Stimulated activated CD4-positive, alpha-beta T cell treated with anti-CD3 and anti-CD28 coated beads, Interleukin-12 subunit alpha, Interleukin-12 subunit beta, amount 100 ng/mL, for 24 hours (primary cell): ENCODE measurements around the gene CIT.
"Not testable (repeated sequence)": the region's sequence is repeated elsewhere in the genome, so short reads cannot be mapped to it uniquely, and the experiment has no call there.

ENCODE experiments used
- DNase-seq, 2 experiments: peaks; one replicate each; pipeline ENCODE4 v3.0.0-alpha.2; 2020; ENCODE audit warnings: low read depth in 2 of 2

The CIT gene

DNA sequence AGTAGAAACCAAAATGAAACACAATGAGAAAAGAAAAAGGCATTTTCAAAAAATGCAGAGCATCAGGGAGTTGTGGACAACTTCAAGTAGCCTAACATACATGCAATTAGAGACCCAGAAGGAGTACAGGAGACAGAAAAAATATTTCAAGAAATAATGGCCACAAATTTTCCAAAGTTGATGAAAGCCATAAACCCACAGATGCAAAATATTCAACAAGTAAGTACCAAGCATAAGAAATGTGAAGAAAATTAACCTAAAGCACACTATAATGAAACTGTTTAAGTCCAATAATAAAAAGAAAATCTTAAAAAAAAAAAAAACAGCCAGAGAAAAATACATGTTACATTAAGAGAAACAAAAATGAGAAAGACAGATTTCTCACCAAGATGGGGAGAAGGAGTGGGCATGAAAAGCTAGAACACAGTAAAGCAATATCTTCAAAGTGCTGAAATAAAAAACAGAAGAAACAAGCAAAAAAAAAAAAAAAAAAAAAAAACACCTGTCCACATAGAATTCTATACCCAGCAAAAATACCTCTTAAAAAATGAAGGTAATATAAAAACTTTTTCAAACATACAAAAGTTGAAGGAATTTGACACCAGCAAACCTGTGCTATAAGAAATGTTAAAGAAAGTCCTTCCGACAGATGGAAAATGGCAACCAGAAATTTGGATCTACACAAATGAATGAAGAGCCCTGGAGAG, 132.1 kb downstream of the CIT start:
- DNase-seq = no peak

DNA sequence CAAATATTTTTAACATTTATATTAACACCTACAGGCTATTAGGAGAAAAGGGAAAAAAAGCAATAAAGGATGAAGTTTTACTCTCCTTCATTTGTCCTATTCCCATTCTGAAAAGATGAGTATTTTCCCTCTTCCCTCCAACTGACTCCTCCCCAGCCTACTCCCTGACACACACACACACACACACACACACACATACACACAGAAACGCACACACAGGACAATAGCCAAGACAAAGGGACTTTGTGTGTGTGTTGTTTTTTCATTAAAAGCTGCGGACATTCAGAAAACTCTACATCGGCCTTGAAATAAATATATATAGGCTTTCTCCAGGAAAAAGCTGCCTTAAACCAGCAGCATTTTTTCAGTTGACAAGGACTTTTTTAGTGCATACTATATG, 134.4 kb downstream of the CIT start:
- no peak for DNase-seq

DNA sequence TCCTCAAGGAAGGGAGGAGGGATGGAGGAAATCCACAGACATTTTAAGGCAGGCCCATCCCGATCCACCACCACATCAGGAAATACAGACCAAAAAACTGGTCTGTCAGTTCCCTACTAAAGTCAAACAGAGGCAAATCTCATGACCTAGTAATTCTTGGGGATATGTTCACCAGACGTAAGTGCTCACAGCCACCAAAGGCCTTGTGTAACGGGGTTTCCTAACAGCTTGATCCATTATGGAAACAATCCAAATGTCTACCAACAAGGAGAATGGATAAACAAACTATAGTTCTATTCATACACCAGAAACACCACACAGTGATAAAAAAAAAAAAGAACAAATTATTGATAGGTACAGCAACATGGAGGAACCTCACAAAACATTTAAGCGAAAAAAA, 136.3 kb downstream of the CIT start:
- DNase-seq = no peak

DNA sequence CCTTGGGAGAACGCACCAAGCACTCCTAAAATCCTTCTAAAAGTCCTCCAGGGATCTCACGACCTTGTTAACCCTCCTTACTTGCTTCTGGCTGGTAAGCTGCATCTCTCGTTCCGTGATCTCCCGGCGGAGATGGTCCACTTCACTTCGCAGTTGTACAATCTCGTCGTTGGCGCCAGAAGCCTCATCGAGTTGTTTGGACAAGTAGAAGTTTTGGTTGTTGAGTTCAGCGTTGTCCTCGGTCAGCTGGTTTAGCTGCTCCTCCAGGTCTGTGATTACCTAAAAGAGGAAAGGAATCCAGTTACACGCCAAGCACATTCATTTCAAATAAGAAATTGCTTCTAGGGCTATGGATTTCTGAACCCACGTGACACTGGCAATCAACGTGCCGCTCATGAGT, 142.0 kb downstream of the CIT start:
- DNase-seq = no peak

DNA sequence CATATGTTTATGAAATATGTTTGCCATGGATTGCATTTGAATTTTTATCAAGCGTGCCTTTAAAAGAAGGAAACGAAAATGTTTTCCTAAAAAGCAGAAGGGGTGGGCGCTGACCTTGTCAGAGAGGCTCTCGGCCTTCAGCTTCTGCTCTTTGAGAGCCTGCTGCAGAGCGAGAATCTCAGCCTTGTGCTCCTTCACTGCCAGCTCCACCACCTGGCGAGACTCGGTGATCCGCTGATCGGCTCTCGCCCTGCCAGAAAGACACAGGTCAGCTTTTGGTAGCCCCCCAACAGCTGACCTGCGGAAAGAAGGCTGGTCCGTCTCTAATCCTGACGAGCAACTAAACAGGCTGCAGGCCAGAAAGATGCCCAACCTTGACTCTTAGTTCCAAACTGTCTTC, 146.7 kb downstream of the CIT start:
- no peak for DNase-seq

DNA sequence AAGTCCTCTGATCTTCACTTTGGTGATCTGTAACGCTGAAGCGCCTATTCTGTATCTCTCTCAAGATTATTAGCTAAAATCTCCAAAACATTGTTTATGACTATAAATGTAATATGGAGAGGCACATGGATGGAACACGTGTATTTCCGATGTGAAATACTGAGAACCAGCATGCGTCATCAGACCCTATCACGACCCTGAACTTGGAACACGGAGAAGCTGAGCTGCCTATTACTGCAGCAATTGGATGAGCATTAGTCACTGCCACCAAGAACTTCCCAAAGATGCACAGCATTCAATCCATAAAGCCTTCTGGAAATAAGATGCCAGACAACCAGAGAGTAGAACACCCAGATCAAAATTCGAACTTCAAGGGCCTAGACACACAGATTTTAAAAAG, 147.2 kb downstream of the CIT start:
- DNase-seq = no peak

DNA sequence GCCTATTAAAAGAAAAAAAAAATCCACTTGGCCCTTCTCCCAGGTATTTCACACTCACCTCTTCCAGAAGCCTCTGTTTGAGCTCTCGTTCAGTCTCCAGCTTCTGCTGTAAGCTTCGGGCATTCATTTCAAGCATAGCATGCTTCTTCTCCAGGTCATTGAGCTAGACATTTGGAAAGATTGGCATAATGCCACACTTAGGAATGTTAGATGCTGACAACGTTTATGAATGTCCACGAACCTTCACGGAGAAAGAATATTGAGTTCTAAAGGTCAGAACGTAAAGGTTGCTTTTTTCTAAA, 148.7 kb downstream of the CIT start:
- no peak for DNase-seq

DNA sequence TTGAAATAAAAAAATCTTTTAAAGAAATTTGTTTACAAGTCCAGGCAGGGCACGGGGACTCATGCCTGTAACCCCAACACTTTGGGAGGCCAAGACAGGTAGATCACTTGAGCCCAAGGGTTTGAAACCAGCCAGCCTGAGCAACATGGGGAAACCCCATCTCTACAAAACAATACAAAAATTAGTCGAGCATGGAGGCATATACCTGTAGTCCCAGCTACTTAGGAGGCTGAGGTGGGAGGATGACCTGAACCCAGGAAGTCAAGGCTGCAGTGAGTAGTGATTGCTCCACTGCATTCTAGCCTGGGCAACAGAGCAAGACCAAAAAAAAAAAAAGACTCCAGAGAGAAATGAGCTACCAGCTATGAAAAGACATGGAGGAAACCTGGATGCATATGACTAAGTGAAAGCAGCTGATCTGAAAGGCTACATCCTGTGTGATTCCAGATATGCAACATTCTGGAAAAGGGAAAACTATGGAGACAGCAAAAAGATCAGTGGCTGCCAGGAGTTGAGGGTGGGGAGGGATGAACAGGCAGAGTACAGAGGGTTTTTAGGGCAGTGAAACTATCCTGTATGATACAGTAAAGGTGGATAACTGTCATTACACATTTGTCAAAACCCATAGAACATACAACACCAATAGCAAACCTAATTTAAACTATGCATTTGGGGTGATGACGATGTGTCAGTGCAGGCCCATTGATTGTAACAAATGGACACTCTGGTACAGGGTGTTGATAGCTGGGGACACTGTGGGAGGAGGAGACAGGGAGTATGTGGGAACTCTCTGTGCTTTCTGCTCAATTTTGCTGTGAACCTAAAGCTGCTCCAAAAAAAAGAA, 149.3 kb downstream of the CIT start:
- DNase-seq = no peak

DNA sequence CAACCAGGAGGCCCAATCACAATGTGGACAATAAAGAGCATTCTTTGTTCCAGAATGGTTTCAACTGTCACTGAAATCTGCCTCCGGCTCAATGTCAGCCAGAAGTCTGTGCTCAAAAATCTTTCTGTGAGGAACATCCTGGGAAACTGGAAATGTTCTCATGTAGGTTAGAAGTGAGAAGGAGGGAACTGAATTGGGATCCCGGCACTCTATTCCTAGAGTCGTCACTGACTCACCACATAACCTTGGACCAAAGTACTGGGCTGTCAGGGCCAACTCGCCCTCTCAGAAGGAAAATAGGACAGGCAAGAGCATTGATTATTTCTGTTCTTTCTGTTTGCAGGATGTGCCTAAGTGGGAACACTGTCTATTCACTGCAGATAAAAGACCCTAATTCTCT, 151.6 kb downstream of the CIT start:
- DNase-seq = no peak

DNA sequence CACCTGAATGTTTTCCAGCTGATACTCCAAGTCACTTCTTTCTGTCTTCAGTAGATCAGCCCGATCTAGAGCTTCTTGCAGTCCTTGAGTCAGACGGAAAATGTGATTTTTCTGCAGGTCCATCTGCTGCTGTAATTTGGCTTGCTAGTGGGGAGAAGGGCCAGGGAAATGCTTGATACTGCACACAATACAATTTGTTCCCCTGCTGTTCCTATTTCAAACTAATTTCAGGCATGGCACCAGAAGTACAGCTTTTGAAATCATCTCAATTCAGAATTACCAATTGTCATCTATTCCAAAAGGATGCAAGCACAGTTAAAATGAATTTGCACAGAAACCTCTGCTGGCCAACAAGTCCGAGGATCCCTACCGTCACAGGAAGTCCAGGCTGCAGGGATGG, 155.8 kb downstream of the CIT start:
- DNase-seq = no peak

DNA sequence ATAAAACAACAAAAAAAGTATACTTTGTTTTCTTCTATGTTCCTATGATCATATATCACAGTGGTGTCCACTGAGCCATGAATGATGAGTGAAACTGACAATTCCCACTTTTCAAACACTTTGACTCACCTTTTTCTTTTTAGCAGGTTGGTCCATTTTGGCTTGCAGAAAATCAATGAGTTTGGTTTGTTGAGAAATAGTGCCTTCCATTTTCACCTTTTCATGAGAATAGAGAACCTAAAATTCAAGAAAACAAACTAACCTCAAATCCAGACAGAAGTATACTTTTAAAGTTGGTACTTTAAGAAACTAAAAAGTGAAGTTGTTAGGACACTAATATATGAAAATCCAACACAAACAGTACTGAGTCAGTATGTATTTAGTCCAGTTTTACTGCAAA, 156.8 kb downstream of the CIT start:
- no peak for DNase-seq

DNA sequence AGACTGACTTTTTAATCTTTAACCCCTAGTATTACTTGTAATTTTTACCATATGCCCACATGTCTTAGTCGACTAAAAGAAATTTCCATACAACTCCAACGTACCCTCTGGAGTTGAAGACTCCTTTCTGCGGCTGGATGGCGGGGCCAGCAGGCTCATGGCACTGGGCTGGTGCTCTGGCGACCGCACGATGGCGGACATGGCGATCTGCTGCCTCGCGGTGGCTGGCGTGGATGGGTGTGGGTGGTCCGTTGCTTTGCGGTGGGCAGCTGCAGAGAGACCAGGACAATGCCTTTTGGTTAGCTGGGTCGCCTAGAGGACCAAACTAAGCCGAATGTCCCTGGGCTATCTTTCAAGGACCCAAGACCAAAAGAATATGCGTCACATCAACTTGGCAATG, 159.0 kb downstream of the CIT start:
- DNase-seq = no peak

DNA sequence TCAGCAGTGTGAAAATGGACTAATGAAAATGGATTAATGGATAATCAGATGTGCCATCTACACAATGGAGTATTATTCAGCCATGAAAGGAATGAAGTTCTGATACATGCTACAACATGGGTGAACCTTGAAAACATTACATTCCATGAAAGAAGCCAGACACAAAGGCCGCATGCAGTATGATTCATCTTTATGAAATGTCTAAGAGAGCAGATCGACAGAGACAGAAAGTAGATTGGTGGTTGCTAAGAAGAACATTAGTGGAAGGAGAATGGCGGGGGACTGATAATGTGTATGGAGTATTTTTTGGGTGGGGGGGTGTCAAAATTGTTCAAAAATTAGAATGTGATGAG, 161.9 kb downstream of the CIT start:
- no peak for DNase-seq

DNA sequence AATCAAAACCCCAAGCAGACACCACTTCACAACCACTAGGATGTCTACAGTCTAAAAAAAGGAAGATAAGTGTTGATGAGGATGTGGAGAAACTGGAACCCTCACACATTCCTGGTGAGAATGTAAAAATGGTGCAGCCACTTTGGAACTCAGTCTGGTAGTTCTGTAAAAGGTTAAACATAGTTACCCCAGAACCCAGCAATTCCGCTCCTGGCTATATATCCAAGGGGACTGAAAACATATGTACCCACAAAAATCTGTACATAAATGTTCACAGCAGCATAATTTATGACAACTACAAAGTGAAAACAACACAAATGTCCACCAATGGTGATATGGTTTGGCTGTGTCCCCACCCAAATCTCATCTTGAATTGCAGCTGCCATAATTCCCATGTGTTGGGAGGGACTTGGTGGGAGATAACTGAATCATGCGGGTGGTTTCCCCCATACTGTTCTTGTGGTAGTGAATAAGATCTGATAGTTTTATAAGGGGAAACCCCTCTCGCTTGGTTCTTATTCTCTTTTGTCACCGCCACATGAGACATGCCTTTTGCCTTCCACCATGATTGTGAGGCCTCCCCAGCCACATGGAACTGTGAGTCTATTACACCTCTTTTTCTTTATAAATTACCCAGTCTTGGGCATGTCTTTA, 162.4 kb downstream of the CIT start:
- DNase-seq = no peak

DNA sequence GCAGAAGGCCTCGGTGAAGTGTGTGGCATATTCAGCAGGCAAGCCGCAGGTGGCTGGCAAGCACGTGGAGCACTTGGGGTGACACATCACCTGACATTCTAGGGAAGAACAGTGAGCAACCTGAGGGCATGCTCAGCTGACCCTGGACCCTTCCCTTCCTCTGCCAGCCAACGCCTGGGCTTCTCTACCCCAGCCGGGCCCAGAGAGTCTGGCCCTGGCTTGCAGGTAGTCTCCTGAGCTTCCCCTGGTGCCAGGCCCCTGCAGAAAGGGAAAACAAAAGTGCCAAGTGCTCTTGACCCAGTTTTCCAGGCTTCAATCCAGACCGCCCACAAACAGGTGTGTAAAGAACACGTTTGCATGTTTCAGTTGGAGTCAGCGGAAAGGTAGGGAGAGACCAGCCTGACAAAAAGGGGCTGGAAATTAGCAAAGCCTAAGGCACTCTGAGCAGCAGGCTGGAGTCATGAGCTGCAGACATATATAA, 163.5 kb downstream of the CIT start:
- no peak for DNase-seq

DNA sequence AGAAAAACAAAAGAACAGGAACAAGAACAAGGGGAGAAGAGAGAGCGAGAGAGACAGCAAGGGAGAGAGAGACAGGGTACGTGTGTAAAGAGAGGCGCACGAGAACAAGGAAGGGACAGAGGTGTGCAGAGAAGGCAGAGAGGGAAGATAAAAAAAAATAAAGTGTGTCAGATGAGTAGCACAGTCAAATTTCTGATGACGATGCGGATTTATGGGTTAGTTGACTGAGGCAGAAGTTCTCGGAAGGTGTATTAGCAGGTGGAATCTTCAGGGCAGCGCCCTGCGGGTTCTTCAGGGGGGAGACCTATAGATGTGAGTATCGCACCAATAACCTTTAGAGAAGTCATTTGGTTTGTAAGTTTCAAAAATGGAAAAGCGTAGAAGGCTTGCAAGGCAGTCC, 164.4 kb downstream of the CIT start:
- no peak for DNase-seq

DNA sequence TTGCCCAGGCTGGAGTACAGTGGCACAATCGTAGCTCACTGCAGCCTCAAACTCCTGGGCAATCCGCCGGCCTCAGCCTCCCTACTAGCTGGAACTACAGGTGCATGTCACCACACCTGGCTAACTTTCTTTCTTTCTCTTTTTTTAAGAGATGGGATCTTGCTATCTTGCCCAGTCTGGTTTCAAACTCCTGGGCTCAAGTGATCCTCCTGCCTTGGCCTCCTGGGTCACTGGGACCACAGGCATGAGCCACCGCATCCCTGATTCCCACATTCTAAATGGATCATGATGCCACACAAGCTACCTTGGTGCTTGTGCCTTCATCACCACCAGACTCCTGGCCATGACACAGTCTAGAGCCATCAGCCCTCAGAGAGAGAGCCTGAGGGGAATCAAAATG, 165.4 kb downstream of the CIT start:
- no peak for DNase-seq

DNA sequence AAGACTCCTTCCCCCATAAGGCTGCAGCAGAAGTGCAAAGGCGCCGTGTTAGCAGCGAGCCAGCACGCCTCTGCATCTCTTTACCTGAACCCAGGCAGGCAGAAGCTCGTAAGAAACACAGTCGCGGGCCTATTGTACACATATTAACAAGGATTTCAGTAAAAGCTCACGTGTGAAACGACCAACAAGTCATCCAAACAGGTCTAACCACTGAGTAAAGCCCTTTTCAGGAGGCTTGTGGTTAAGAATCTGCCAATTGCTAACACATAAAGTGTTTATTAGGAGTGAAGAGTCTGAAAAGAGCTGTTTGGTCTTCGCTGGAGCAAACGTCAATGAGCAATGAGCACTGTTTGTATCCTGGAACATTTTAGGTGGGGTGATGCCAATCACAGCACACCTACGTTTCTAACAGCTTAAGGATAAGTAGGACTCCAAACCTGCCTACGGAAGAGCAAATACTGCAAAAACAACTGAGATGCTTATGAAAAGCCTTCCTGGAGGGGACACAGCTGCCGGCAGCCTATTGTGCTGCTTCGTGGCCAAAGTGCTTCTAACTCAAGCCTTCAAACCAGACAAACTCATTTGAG, 166.1 kb downstream of the CIT start:
- no peak for DNase-seq

DNA sequence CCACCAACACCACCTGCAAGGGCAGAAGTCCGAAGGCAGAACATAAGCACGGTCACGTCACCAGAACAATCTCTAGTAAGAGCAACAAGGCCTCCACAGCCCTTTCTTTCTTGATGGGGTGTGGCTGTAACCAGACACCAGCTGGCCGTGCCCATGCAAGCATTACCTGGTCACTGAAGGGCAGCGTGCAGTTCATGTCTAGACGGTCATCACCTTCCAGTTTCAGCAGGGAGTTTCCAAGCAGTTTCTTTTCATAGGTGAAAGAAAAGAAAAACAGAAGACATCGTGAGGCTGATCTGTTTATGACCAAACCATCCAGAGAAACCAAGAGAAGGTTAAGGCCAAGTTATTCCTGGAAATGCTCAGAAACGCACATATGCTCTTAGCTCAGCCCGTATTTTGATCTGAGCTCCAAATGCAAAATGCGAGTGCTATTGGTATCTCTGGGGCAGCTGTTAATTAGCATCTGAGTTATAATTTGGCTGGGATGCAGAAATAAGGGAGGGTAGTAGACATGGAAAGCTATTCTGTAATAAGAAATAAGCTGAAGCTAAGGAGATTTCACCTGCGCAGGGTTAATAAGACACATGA, 166.7 kb downstream of the CIT start:
- DNase-seq = no peak

DNA sequence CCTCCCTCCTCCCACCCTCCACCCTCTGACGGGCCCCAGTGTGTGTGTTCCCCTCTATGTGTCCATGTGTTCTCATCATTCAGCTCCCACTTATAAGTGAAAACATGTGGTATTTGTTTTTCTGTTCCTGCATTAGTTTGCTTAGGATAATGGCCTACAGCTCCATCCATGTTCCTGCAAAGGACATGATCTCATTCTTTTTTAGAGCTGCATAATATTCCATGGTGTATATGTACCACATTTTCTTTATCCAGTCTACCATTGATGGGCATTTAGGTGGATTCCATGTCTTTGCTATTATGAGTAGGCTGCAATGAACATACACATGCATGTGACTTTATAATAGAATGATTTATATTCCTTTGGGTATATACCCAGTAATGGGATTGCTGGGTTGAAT, 170.7 kb downstream of the CIT start:
- DNase-seq = not testable (repeated sequence)

DNA sequence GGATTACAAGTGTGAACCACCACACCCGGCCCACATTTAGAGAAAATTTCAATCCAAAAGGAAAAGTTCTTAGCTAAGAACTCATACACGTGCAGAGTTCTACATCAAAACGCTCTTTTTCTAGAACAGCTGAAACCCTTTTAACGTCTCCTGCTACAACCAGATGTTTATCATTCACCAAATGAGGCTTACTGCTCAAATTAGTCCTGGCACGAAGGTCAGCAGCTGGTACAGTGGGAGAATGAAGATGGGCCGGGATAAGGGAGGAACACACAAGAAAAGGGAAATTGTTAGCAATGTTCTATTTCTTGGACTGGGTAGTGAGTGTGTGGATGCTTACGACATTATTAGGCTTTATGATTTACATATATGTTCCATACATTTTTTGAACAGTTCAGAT, 171.9 kb downstream of the CIT start:
- no peak for DNase-seq

DNA sequence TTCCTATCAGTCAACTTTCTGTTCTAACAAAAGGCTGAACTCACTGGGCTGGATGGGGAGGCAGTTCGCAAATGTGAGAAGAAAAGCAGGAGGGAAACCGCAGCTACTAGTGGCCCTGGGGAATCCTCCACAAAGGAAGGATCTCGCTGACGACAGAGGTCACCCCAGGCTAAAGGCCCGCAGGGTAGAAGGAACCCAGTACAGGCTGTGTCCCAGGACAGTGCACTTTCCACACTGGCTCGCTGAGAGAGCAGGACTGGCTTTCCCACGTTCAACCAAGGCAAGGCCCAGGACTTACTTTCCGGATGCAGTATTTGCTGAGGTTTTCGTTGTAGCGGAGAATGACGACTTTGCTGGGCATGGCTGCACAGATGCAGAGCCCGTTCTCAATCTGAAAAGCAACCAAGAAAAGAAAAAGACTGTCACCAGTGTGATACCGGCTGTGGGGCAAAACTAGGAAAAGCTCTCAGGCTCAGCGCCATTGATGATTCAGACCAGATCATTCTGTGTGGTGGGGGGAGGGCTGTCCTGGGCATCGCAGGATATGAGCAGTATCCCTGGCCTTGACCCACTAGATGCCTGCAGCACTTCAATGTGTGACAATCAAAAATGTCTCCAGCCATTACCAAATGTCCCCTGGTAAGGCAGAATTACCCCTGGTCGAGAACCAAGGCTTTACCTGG, 172.9 kb downstream of the CIT start:
- no peak for DNase-seq
